NCI-H1105 (cell line): ENCODE results near the gene SSU72.
"Not testable (repeated sequence)": the region's sequence is repeated elsewhere in the genome, so short reads cannot be mapped to it uniquely, and the experiment has no call there.

Experiments used
- DNase-seq: peaks from one replicate; lab custom pipeline; 2025; lab: John Stamatoyannopoulos, UW

SSU72 gene

GRCh38 chr1:1540818-1541628 is 33.6 kb downstream of the SSU72 start:
- DNase-seq, result no peak

GRCh38 chr1:1540090-1540817 is 34.4 kb downstream of the SSU72 start, which contains the start of gene TMEM240:
Gene TMEM240 (minus strand): TSS chr1:1540624. CDS start chr1:1540346, 278 bp downstream.
- no peak for DNase-seq

- DNase-seq, result no peak
Observed at GRCh38 chr1:1539310-1540089, 35.2 kb downstream of the SSU72 start.

GRCh38 chr1:1538989-1539309 is 35.7 kb downstream of the SSU72 start:
- no peak for DNase-seq

GRCh38 chr1:1538334-1538733 is 36.3 kb downstream of the SSU72 start:
- DNase-seq, result no peak

- no peak for DNase-seq
Observed at GRCh38 chr1:1537626-1538250, 36.9 kb downstream of the SSU72 start.

- DNase-seq, result no peak
Observed at GRCh38 chr1:1536938-1537546, 37.6 kb downstream of the SSU72 start.

- no peak for DNase-seq
Observed at GRCh38 chr1:1536019-1536937, 38.4 kb downstream of the SSU72 start.

- no peak for DNase-seq
Observed at GRCh38 chr1:1535201-1536018, 39.3 kb downstream of the SSU72 start.

- no peak for DNase-seq
Observed at GRCh38 chr1:1534401-1535154, 40.1 kb downstream of the SSU72 start.

- not testable (repeated sequence) for DNase-seq
Observed at GRCh38 chr1:1533894-1534291, 40.8 kb downstream of the SSU72 start.

GRCh38 chr1:1533176-1533893 is 41.3 kb downstream of the SSU72 start:
- not testable (repeated sequence) for DNase-seq

GRCh38 chr1:1531947-1532346 is 42.7 kb downstream of the SSU72 start:
- no peak for DNase-seq

GRCh38 chr1:1529936-1530335 is 44.7 kb downstream of the SSU72 start:
- no peak for DNase-seq

GRCh38 chr1:1529321-1529720 is 45.3 kb downstream of the SSU72 start:
- DNase-seq, result no peak

- DNase-seq, result no peak
Observed at GRCh38 chr1:1528301-1529267, 46.1 kb downstream of the SSU72 start.
